Astrocyte (in vitro differentiated cells and primary cell): Measurements from ENCODE around the gene ARAP2. TPM values are rescaled to one million over a fixed set of nuclear protein-coding genes. Genes with fewer than 3 reads are reported as not detected.

ENCODE experiments used
- DNase-seq: peaks from one replicate; pipeline ENCODE4 v3.0.0-alpha.2; 2010; ENCODE audit warnings: low read depth
- FAIRE-seq: peaks from 2 replicates; lab custom pipeline; 2011; peaks lifted over from hg19 to GRCh38; lab: Jason Lieb, UNC
- H2AFZ ChIP-seq: 2 replicates; pipeline ENCODE4 v1.6.0; 2012; ENCODE audit warnings: low read depth, low read length, inconsistent platforms
- H3K27ac ChIP-seq: 2 replicates; pipeline ENCODE4 v1.5.1; 2011; ENCODE audit warnings: low read depth, low read length, inconsistent platforms
- H3K27me3 ChIP-seq: 2 replicates; pipeline ENCODE4 v1.6.0; 2011; ENCODE audit warnings: low read length, inconsistent platforms; ENCODE audit not compliant: insufficient read depth
- H3K36me3 ChIP-seq: 2 replicates; pipeline ENCODE4 v1.5.1; 2011; ENCODE audit warnings: low read length, inconsistent platforms; ENCODE audit not compliant: insufficient read depth
- H3K4me1 ChIP-seq: 2 replicates; pipeline ENCODE4 v1.5.1; 2011; ENCODE audit warnings: low read length, inconsistent platforms; ENCODE audit not compliant: insufficient read depth
- H3K4me2 ChIP-seq: 2 replicates; pipeline ENCODE4 v1.6.0; 2012; ENCODE audit warnings: low read length, inconsistent platforms
- H3K4me3 ChIP-seq: 2 replicates; pipeline ENCODE4 v1.5.1; 2011; ENCODE audit warnings: low read depth, mild to moderate bottlenecking, low read length, inconsistent platforms; ENCODE audit not compliant: insufficient read depth
- H3K79me2 ChIP-seq: 2 replicates; pipeline ENCODE4 v1.6.0; 2012; ENCODE audit warnings: mild to moderate bottlenecking, low read length, inconsistent platforms; ENCODE audit not compliant: insufficient read depth
- H3K9ac ChIP-seq: 2 replicates; pipeline ENCODE4 v1.6.0; 2012; ENCODE audit warnings: mild to moderate bottlenecking, low read length, inconsistent platforms
- H3K9me3 ChIP-seq: 2 replicates; pipeline ENCODE4 v1.5.1; 2012; ENCODE audit warnings: low read depth, mild to moderate bottlenecking, low read length, inconsistent platforms; ENCODE audit not compliant: insufficient read depth
- H4K20me1 ChIP-seq: 2 replicates; pipeline ENCODE4 v1.6.0; 2012; ENCODE audit warnings: low read length, inconsistent platforms; ENCODE audit not compliant: insufficient read depth
- H3K27ac Mint-ChIP-seq: one replicate; pipeline ENCODE4 v1.8.0; 2021; ENCODE audit warnings: mild to moderate bottlenecking, mixed read lengths; ENCODE audit not compliant: unreplicated experiment
- H3K27me3 Mint-ChIP-seq: one replicate; pipeline ENCODE4 v1.8.0; 2021; ENCODE audit warnings: low read depth, mixed read lengths; ENCODE audit not compliant: unreplicated experiment
- H3K36me3 Mint-ChIP-seq: one replicate; pipeline ENCODE4 v1.8.0; 2021; ENCODE audit warnings: low read depth, mixed read lengths; ENCODE audit not compliant: unreplicated experiment
- H3K4me1 Mint-ChIP-seq: one replicate; pipeline ENCODE4 v1.8.0; 2021; ENCODE audit warnings: low read depth, mixed read lengths; ENCODE audit not compliant: unreplicated experiment
- H3K4me3 Mint-ChIP-seq: one replicate; pipeline ENCODE4 v1.8.0; 2021; ENCODE audit warnings: mild to moderate bottlenecking, moderate library complexity, mixed read lengths; ENCODE audit not compliant: unreplicated experiment
- H3K9me3 Mint-ChIP-seq: one replicate; pipeline ENCODE4 v1.8.0; 2021; ENCODE audit warnings: mild to moderate bottlenecking, mixed read lengths; ENCODE audit not compliant: unreplicated experiment
- CTCF ChIP-seq: IDR thresholded peaks from 2 replicates; pipeline ENCODE4 v1.5.1; 2011; ENCODE audit warnings: low read depth, mild to moderate bottlenecking, inconsistent platforms, low read length, moderate library complexity; ENCODE audit not compliant: insufficient read depth
- EZH2 ChIP-seq: IDR thresholded peaks from 2 replicates; pipeline ENCODE4 v1.6.1; 2012; ENCODE audit warnings: mild to moderate bottlenecking, low read length, inconsistent platforms; ENCODE audit not compliant: insufficient read depth
- total RNA-seq: library from RNA; stranded (reverse); gene quantifications from 2 replicates; pipeline ENCODE4 v1.2.1, GENCODE V29; 2021

ARAP2 gene
- total RNA-seq, 1 donor from 2014 or later, result 9.6 TPM

GRCh38 chr4:36065274-36065871 lies 178.9 kb downstream of the ARAP2 start:
- no peaks in the 10 kb centered on the region for H3K9me3 ChIP-seq
- H3K4me2 ChIP-seq, result no peak overlapping the region
- H3K9me3 Mint-ChIP-seq, result no peaks in the 10 kb centered on the region
- no peak for TF ChIP-seq EZH2
- H3K79me2 ChIP-seq, result no peaks in the 10 kb centered on the region
- no peak overlapping the region for H3K4me3 Mint-ChIP-seq
- FAIRE-seq, result no peak
- no peak overlapping the region for H3K9ac ChIP-seq
- H4K20me1 ChIP-seq, result no peaks in the 10 kb centered on the region
- H3K36me3 ChIP-seq, result no peaks in the 10 kb centered on the region
- no peak overlapping the region for H3K27ac Mint-ChIP-seq
- no peaks in the 10 kb centered on the region for H3K4me1 Mint-ChIP-seq
- no peaks in the 10 kb centered on the region for H3K27me3 ChIP-seq
- no peak overlapping the region for H2AFZ ChIP-seq
- no peak overlapping the region for H3K27ac ChIP-seq
- H3K4me3 ChIP-seq, result no peak overlapping the region
- no peaks in the 10 kb centered on the region for H3K27me3 Mint-ChIP-seq
- H3K36me3 Mint-ChIP-seq, result peaks cover 10% of the 10 kb centered on the region
- no peaks in the 10 kb centered on the region for H3K4me1 ChIP-seq
- DNase-seq, result no peak

GRCh38 chr4:36064117-36064516 lies 180.2 kb downstream of the ARAP2 start:
- no peaks in the 10 kb centered on the region for H3K9me3 Mint-ChIP-seq
- no peak overlapping the region for H3K9ac ChIP-seq
- no peak for DNase-seq
- no peaks in the 10 kb centered on the region for H3K36me3 ChIP-seq
- H3K4me1 Mint-ChIP-seq, result no peaks in the 10 kb centered on the region
- no peaks in the 10 kb centered on the region for H3K9me3 ChIP-seq
- FAIRE-seq, result no peak
- TF ChIP-seq CTCF (no peak), EZH2 (no peak)
- no peaks in the 10 kb centered on the region for H3K79me2 ChIP-seq
- no peaks in the 10 kb centered on the region for H3K4me1 ChIP-seq
- no peak overlapping the region for H3K4me3 Mint-ChIP-seq
- no peak overlapping the region for H3K27ac Mint-ChIP-seq
- H3K27ac ChIP-seq, result no peak overlapping the region
- H3K27me3 ChIP-seq, result no peaks in the 10 kb centered on the region
- no peaks in the 10 kb centered on the region for H3K27me3 Mint-ChIP-seq
- no peak overlapping the region for H3K4me2 ChIP-seq
- peaks cover 10% of the 10 kb centered on the region for H3K36me3 Mint-ChIP-seq
- H4K20me1 ChIP-seq, result no peaks in the 10 kb centered on the region
- H2AFZ ChIP-seq, result no peak overlapping the region
- no peak overlapping the region for H3K4me3 ChIP-seq

- Histone ChIP-seq H3K36me3 (no peaks in the 10 kb centered on the region), H3K27me3 (no peaks in the 10 kb centered on the region), H3K9me3 (no peaks in the 10 kb centered on the region), H3K27ac (no peak overlapping the region), H3K9ac (no peak overlapping the region), H3K4me3 (no peak overlapping the region), H2AFZ (no peak overlapping the region), H4K20me1 (no peaks in the 10 kb centered on the region), H3K79me2 (no peaks in the 10 kb centered on the region), H3K4me1 (peaks cover 9% of the 10 kb centered on the region), H3K4me2 (no peak overlapping the region)
- TF ChIP-seq CTCF (no peak), EZH2 (no peak)
- no peaks in the 10 kb centered on the region for H3K27me3 Mint-ChIP-seq
- no peak for DNase-seq
- no peak overlapping the region for H3K4me3 Mint-ChIP-seq
- no peaks in the 10 kb centered on the region for H3K36me3 Mint-ChIP-seq
- H3K27ac Mint-ChIP-seq, result no peak overlapping the region
- peaks cover 7% of the 10 kb centered on the region for H3K4me1 Mint-ChIP-seq
- no peaks in the 10 kb centered on the region for H3K9me3 Mint-ChIP-seq
- no peak for FAIRE-seq
Observed at GRCh38 chr4:36056136-36056535, 188.2 kb downstream of the ARAP2 start.
